ENCODE measurements around the gene VWA5B1. TPM values are rescaled to one million over a fixed set of nuclear protein-coding genes. Genes with fewer than 3 reads are reported as not detected.

VWA5B1 gene
- total and polyA plus RNA-seq, 2 of the 8 experiments (the other 6 are each of a cell fraction or from before 2014, with no cell fraction given): 0.54 to 2.3 TPM

DNA sequence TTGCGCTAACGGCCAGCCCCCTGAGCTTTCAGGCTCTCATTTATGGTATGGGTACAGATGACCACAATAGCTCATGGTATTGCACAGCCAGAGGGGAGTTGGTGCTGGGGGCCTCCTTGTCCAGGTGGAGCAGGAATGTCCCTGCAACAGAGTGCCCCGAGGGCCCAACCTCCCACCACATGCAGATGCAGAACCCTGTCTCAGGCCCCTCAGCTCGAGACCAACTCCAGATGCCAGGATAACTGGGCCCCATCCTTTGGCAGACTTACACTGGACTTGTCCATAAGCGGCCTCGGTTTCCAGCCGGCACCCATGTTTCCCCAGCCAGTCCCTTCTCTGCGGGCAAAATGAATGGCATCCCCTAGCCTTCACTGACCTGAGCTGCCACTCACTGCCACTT lies 67.1 kb downstream of the VWA5B1 start:
- no peak overlapping the region for H2BK15ac ChIP-seq (ENCODE audit: low read length)
- no peak overlapping the region for H2BK12ac ChIP-seq (ENCODE audit: low read depth, low read length)

More for the DNA sequence above, 67.1 kb downstream of the VWA5B1 start:
- Histone ChIP-seq H2AK5ac (ENCODE audit: low read depth, low read length) (no peak overlapping the region), H3K9me3 (ENCODE audit: insufficient read depth in 2 of 2, low read depth in 1 of 2, low read length in 1 of 2) (no peaks in the 10 kb centered on the region), H2BK20ac (ENCODE audit: low read length) (no peak overlapping the region), H3K4me1 (replicated peaks in 1 of 4; ENCODE audit: control insufficient read depth in 3 of 4, insufficient read depth in 4 of 4, low read length in 3 of 4) (0 out of 7 replicates have a peak, but pooled peaks cover 0 to 3% (median 0%) of the 10 kb centered on the region in 4 experiments), H4K20me1 (replicated peaks in 1 of 2; ENCODE audit: control insufficient read depth in 1 of 2, insufficient read depth in 2 of 2, low read length in 2 of 2) (no peaks in the 10 kb centered on the region), H3K18ac (ENCODE audit: extremely low read depth, low read length) (no peak overlapping the region), H3K4me3 (ENCODE audit: extremely low read depth in 1 of 4, insufficient read depth in 2 of 4, low read depth in 3 of 4, low read length in 4 of 4) (no peak overlapping the region), H3K23ac (ENCODE audit: insufficient read length) (no peak overlapping the region), H3K79me1 (ENCODE audit: low read depth, low read length) (no peaks in the 10 kb centered on the region), H2AFZ (ENCODE audit: low read length) (no peak overlapping the region), H3K56ac (replicated peaks; ENCODE audit: insufficient read length, low read depth, low read length) (no peak overlapping the region), H4K5ac (ENCODE audit: insufficient read length, low read depth, low read length) (no peak overlapping the region), H2BK5ac (ENCODE audit: low read depth, low read length) (no peak overlapping the region), H3K23me2 (ENCODE audit: low read depth, low read length) (no peaks in the 10 kb centered on the region), H3K36me3 (ENCODE audit: control insufficient read depth in 2 of 4, insufficient read depth in 4 of 4, low read length in 3 of 4) (no peaks in the 10 kb centered on the region), H3K27ac (ENCODE audit: low read depth, low read length) (no peak overlapping the region), H3K14ac (ENCODE audit: insufficient read length) (no peak overlapping the region), H3K4ac (replicated peaks; ENCODE audit: insufficient read length, low read depth, low read length) (no peak overlapping the region), H4K91ac (replicated peaks; ENCODE audit: insufficient read length, low read length) (no peak overlapping the region), H2BK120ac (replicated peaks; ENCODE audit: low read depth, low read length) (no peak overlapping the region), H3K79me2 (ENCODE audit: control insufficient read depth in 1 of 2, insufficient read depth in 2 of 2, low read length in 2 of 2) (no peaks in the 10 kb centered on the region), H3K4me2 (ENCODE audit: insufficient read depth in 1 of 2, low read depth in 2 of 2, low read length in 2 of 2) (no peak overlapping the region), H3K9ac (replicated peaks in 1 of 4; ENCODE audit: extremely low read depth in 1 of 4, low read depth in 3 of 4, low read length in 3 of 4) (no peak overlapping the region), H3K27me3 (replicated peaks in 1 of 4; ENCODE audit: control insufficient read depth in 3 of 4, extremely low read depth in 1 of 4, insufficient read depth in 3 of 4, low read length in 3 of 4) (peaks cover 0 to 10% (median 2%) of the 10 kb centered on the region in 4 experiments; a peak in 3 of 7 replicates), H4K8ac (ENCODE audit: extremely low read depth, insufficient read depth, low read length) (no peak overlapping the region; the same call in 1 of the 2 replicates)
- FAIRE-seq (no peak), DNase-seq (ENCODE audit: low read depth in 1 of 2, low spot score in 2 of 2) (no peak)
- CTCF ChIA-PET (ENCODE audit: partially characterized antibody): interaction anchor here (1.1 to 3.8 kb wide), 12 partner anchors 10 to 247 kb away, joined by 3 to 16 read pairs (median 4); no protein-coding TSS in a partner anchor
- WGBS, 2 experiments (ENCODE audit: extremely low coverage in 1 of 2, insufficient coverage in 1 of 2, insufficient read length in 1 of 2, insufficient replicate concordance in 2 of 2, low coverage in 1 of 2, low lambda C conversion rate in 2 of 2, missing lambda C conversion rate in 1 of 2): 88% methylated on average over 8 of the region's 8 CpGs; no CpG with 5 or more reads in 1 of the 2 experiments
- POLR2A ChIA-PET (ENCODE audit: partially characterized antibody): no interaction called here
- no peak for TF ChIP-seq CHD2 (IDR thresholded peaks at IDR 0.05; ENCODE audit: low read length)

Measured in H1 (cell line).